Spleen (tissue), 11 donors: ENCODE measurements around the gene ANKEF1. TPM values are rescaled to one million over a fixed set of nuclear protein-coding genes. Genes with fewer than 3 reads are reported as not detected.
A peak's percentile ranks its signal among the peaks of the same experiment; 100 is the strongest.
"Not testable (repeated sequence)": the region's sequence is repeated elsewhere in the genome, so short reads cannot be mapped to it uniquely, and the experiment has no call there.

ENCODE experiments used
- DNase-seq: peaks from one replicate; pipeline ENCODE4 v3.0.0-alpha.2; 2020
- H3K27ac ChIP-seq, 8 donors: fragments of 200-600 bp; sonication (generic) in 7 of 8; 1 replicate in 4 of 8; 2 replicates in 4 of 8; pipeline versions ENCODE4 v1.5.0 to v1.8.0; 2016 to 2021; ENCODE audit warnings: inconsistent platforms in 4 of 8, mild to moderate bottlenecking in 4 of 8, moderate library complexity in 1 of 8
- H3K27me3 ChIP-seq, 7 donors: fragments of 200-600 bp; sonication (generic) in 6 of 7; replicated peaks in 1 of 7; 1 replicate in 4 of 7; 2 replicates in 3 of 7; pipeline versions ENCODE4 v1.5.0 to v1.8.0; 2016 to 2021; ENCODE audit warnings: inconsistent platforms in 3 of 7, mild to moderate bottlenecking in 1 of 7
- H3K36me3 ChIP-seq, 6 donors: fragments of 200-600 bp; sonication (generic) in 5 of 6; 1 replicate in 4 of 6; 2 replicates in 2 of 6; pipeline versions ENCODE4 v1.5.0 to v1.8.0; 2016 to 2021; ENCODE audit warnings: inconsistent platforms in 2 of 6
- H3K4me1 ChIP-seq, 6 donors: fragments of 200-600 bp; sonication (generic) in 5 of 6; 1 replicate in 3 of 6; 2 replicates in 3 of 6; pipeline versions ENCODE4 v1.5.0 to v1.8.0; 2016 to 2021; ENCODE audit warnings: inconsistent platforms in 3 of 6
- H3K4me3 ChIP-seq, 8 donors: fragments of 200-600 bp; sonication (generic) in 7 of 8; 1 replicate in 4 of 8; 2 replicates in 4 of 8; pipeline versions ENCODE4 v1.5.0 to v1.8.0; 2016 to 2021; ENCODE audit warnings: inconsistent platforms in 4 of 8, mild to moderate bottlenecking in 4 of 8, moderate library complexity in 2 of 8
- H3K9me3 ChIP-seq, 8 donors: fragments of 200-600 bp; sonication (generic) in 7 of 8; 1 replicate in 4 of 8; 2 replicates in 4 of 8; pipeline versions ENCODE4 v1.5.0 to v1.8.0; 2016 to 2021; ENCODE audit warnings: inconsistent platforms in 4 of 8
- CTCF ChIP-seq, 11 experiments: fragments of 200-600 bp in 7 of 11; fragments of 450-650 bp in 4 of 11; sonication (generic) in 4 of 11; IDR thresholded peaks in 8 of 11; conservative IDR thresholded peaks in 3 of 11; 1 replicate in 7 of 11; 2 replicates in 4 of 11; pipeline versions ENCODE4 v1.4.0 to v1.8.0; 2016 to 2021; ENCODE audit warnings: antibody characterized with exemption in 11 of 11, inconsistent platforms in 4 of 11, mild to moderate bottlenecking in 1 of 11
- POLR2A ChIP-seq, 3 donors: fragments of 450-650 bp; IDR thresholded peaks; one replicate each; pipeline ENCODE4 v1.5.1; 2017; ENCODE audit warnings: antibody characterized with exemption in 3 of 3, mild to moderate bottlenecking in 1 of 3
- POLR2AphosphoS5 ChIP-seq, 3 donors: sonication (generic); formaldehyde crosslinking; IDR thresholded peaks; one replicate each; pipeline ENCODE4 v1.5.1; 2017; ENCODE audit warnings: antibody characterized with exemption in 3 of 3
- WGBS, 5 donors: extraction: QIAGEN DNeasy Blood & Tissue Kit in 3 of 5; methylation state at CpG; one replicate each; pipeline versions ENCODE4 v1.1.5 to v1.1.7; 2013 to 2018; 5-methylcytosine and 5-hydroxymethylcytosine counted together
- intact Hi-C: fragments of 100-400 bp; cut with DNase I; formaldehyde crosslinking; loops from one replicate; pipeline ENCODE4 v1.15.0; 2023; ENCODE audit warnings: low total_unique reads
- polyA plus RNA-seq, 3 donors: library from polyadenylated mRNA; stranded (reverse); fragments of 200-250 nt; gene quantifications; one replicate each; pipeline ENCODE4 v1.2.1, GENCODE V29; 2013
- total RNA-seq, 7 donors: library from RNA; depleted of rRNA in 3 of 7; stranded (reverse); fragments of >200 nt in 3 of 7; fragmentation: NEBNext Ultra II Directional in 4 of 7; extraction: Animal tissue kit (Norgen Biotek cat#: 25700) in 4 of 7; gene quantifications; one replicate each; pipeline versions ENCODE4 v1.1.0 to v1.2.1, GENCODE V29; 2016 to 2021
- donor health status: healthy with polysubstance abuse.
- donor health status: DM: no; HTN: no; CAD: no; lungs with moderate emphysema.
- donor health status: DM: no; HTN: no; CAD: no.
- donor health status: Bipolar disorder and iron deficiency.
- donor health status: healthy.
- donor health status: DM: no; HTN: no; CAD: no.
- donor health status: DM: yes; HTN: yes; CAD: no.

The ANKEF1 gene
- total and polyA plus RNA-seq, 10 donors: 0.58 to 3.2 (median 2.1) TPM

- peaks cover 0 to 10% (median 0%) of the 10 kb centered on the region in 8 donors for H3K9me3 ChIP-seq
- no peaks in the 10 kb centered on the region for H3K36me3 ChIP-seq
- intact Hi-C loops: no loop called here
- WGBS, 5 donors: 54 to 82% (median 77%) methylated on average over 2 of the region's 2 CpGs
- no peak overlapping the region for H3K27ac ChIP-seq
- TF ChIP-seq POLR2AphosphoS5 (IDR thresholded peaks at IDR 0.05) (no peak), POLR2A (IDR thresholded peaks at IDR 0.05) (no peak), CTCF (IDR thresholded peaks at IDR 0.05 in 8 of 11, conservative IDR thresholded peaks at IDR 0.05 in 3 of 11) (no peak)
- no peaks in the 10 kb centered on the region for H3K4me1 ChIP-seq
- DNase-seq: no peak
- no peak overlapping the region for H3K4me3 ChIP-seq
- H3K27me3 ChIP-seq: peaks cover 0 to 17% (median 0%) of the 10 kb centered on the region in 7 donors
Observed at GRCh38 chr20:10023911-10024310, 10.9 kb upstream of the ANKEF1 start.

GRCh38 chr20:10031451-10032215, 3.2 kb upstream of the ANKEF1 start:
- H3K4me3 ChIP-seq, H3K27me3 ChIP-seq, H3K9me3 ChIP-seq, H3K27ac ChIP-seq, DNase-seq, H3K36me3 ChIP-seq, intact Hi-C loops: not testable (repeated sequence)
- peaks cover 0 to 16% (median 15%) of the 10 kb centered on the region in 6 donors for H3K4me1 ChIP-seq
- WGBS, 5 donors: 93 to 97% (median 95%) methylated on average over 21 to 47 of the region's 47 CpGs

- H3K36me3 ChIP-seq, H3K9me3 ChIP-seq, H3K27ac ChIP-seq, DNase-seq, H3K4me3 ChIP-seq, intact Hi-C loops, H3K27me3 ChIP-seq: not testable (repeated sequence)
- WGBS, 5 donors: 85 to 95% (median 91%) methylated on average over 7 of the region's 7 CpGs
- H3K4me1 ChIP-seq: peaks cover 0 to 16% (median 15%) of the 10 kb centered on the region in 6 donors
Observed at GRCh38 chr20:10032269-10032668, 2.5 kb upstream of the ANKEF1 start.

GRCh38 chr20:10033905-10034650, 709 bp upstream of the ANKEF1 start:
- Histone ChIP-seq H3K9me3 (no peaks in the 10 kb centered on the region), H3K36me3 (peaks cover 0 to 9% (median 0%) of the 10 kb centered on the region in 6 donors), H3K4me3 (peak overlapping the region in 5 of 8 donors; percentile 53 to 79 (median 60)), H3K4me1 (peaks cover 0 to 16% (median 15%) of the 10 kb centered on the region in 6 donors), H3K27me3 (no peaks in the 10 kb centered on the region), H3K27ac (no peak overlapping the region)
- intact Hi-C loops: no loop called here
- 81 to 94% (median 89%) methylated on average over 5 of the region's 5 CpGs for WGBS, 5 donors
- no peak for DNase-seq
- TF ChIP-seq POLR2AphosphoS5 (IDR thresholded peaks at IDR 0.05) (no peak), POLR2A (IDR thresholded peaks at IDR 0.05) (no peak), CTCF (IDR thresholded peaks at IDR 0.05 in 8 of 11, conservative IDR thresholded peaks at IDR 0.05 in 3 of 11) (no peak)

GRCh38 chr20:10036321-10036720, 1.5 kb downstream of the ANKEF1 start:
- H3K9me3 ChIP-seq, H3K27ac ChIP-seq, H3K36me3 ChIP-seq, H3K4me3 ChIP-seq, DNase-seq, intact Hi-C loops, H3K27me3 ChIP-seq: not testable (repeated sequence)
- H3K4me1 ChIP-seq: peaks cover 0 to 21% (median 15%) of the 10 kb centered on the region in 6 donors
- 95 to 99% (median 97%) methylated on average over 8 of the region's 8 CpGs for WGBS, 5 donors
